A549 (cell line): ENCODE results near the gene KHDC3L. TPM values are rescaled to one million over a fixed set of nuclear protein-coding genes. Genes with fewer than 3 reads are reported as not detected.

ENCODE experiments used
- ATAC-seq, 2 experiments: fragments of 200-7000 bp in 1 of 2; fragments of >200 bp in 1 of 2; cut with Nextera tagmentation in 1 of 2; cut with Tn5 transposase in 1 of 2; 3 replicates each; pipeline versions ENCODE4 v1.8.0 to v1.9.1; 2018 to 2020; ENCODE audit warnings: mild to moderate bottlenecking in 1 of 2, moderate library complexity in 1 of 2
- CTCF ChIA-PET: fragments of 300-600 bp; sonication (Branson Sonifier 250); formaldehyde crosslinking; extraction: SDS; loops from one replicate; lab custom pipeline; 2021; ENCODE audit warnings: antibody characterized with exemption, inconsistent platforms; lab: Yijun Ruan, JAX
- POLR2A ChIA-PET: fragments of 350-600 bp; formaldehyde crosslinking; extraction: SDS; loops from one replicate; lab custom pipeline; 2021; ENCODE audit warnings: antibody characterized with exemption, inconsistent platforms; lab: Yijun Ruan, JAX
- DNase-seq, 2 experiments: peaks; one replicate each; pipeline versions ENCODE4 v3.0.0 to v3.0.0-alpha.2; 2011 to 2016; ENCODE audit warnings: low read depth in 1 of 2, low spot score in 1 of 2
- FAIRE-seq: peaks from 2 replicates; lab custom pipeline; 2011; peaks lifted over from hg19 to GRCh38; lab: Jason Lieb, UNC
- H3K27ac ChIP-seq, 2 experiments: fragments of >200 bp; sonication (Bioruptor Twin); formaldehyde crosslinking; 3 replicates each; pipeline ENCODE4 v1.5.1; 2016 to 2017
- H3K4me1 ChIP-seq: fragments of >200 bp; sonication (Bioruptor Twin); formaldehyde crosslinking; 3 replicates; pipeline ENCODE4 v1.6.1; 2016
- H3K4me2 ChIP-seq: fragments of >200 bp; sonication (Bioruptor Twin); formaldehyde crosslinking; 3 replicates; pipeline ENCODE4 v1.6.1; 2016
- H3K4me3 ChIP-seq: fragments of >200 bp; sonication (Bioruptor Twin); formaldehyde crosslinking; 3 replicates; pipeline ENCODE4 v1.5.1; 2016
- H3K9me3 ChIP-seq: fragments of >200 bp; sonication (Bioruptor Twin); formaldehyde crosslinking; 3 replicates; pipeline ENCODE4 v1.6.1; 2016
- ATOH8 ChIP-seq: fragments of 250-450 bp; sonication (Bioruptor Pico); IDR thresholded peaks from 2 replicates; pipeline ENCODE4 v1.5.0; 2020; ENCODE audit warnings: low read depth, mild to moderate bottlenecking, moderate library complexity
- BCL3 ChIP-seq: fragments of >200 bp; sonication (Bioruptor Twin); formaldehyde crosslinking; IDR thresholded peaks from 3 replicates; pipeline ENCODE4 v1.6.1; 2016
- CBX2 ChIP-seq: fragments of 200-600 bp; sonication (generic); IDR thresholded peaks from 2 replicates; pipeline ENCODE4 v1.6.1; 2016; ENCODE audit warnings: low read depth, mild to moderate bottlenecking, borderline replicate concordance
- CHD2 ChIP-seq: fragments of 150-350 bp; IDR thresholded peaks from 2 replicates; pipeline ENCODE4 v1.6.1; 2014; ENCODE audit warnings: low read length; ENCODE audit not compliant: partially characterized antibody
- CTCF ChIP-seq: fragments of >200 bp; sonication (Bioruptor Twin); formaldehyde crosslinking; IDR thresholded peaks from 3 replicates; pipeline ENCODE4 v1.5.1; 2016
- EHF ChIP-seq: fragments of 250-450 bp; sonication (Bioruptor Pico); IDR thresholded peaks from 2 replicates; pipeline ENCODE4 v1.5.0; 2020; ENCODE audit warnings: mild to moderate bottlenecking
- EHMT2 ChIP-seq: fragments of 200-600 bp; sonication (generic); IDR thresholded peaks from 2 replicates; pipeline ENCODE4 v1.6.1; 2016; ENCODE audit warnings: antibody characterized with exemption, low read depth, mild to moderate bottlenecking, moderate library complexity
- EP300 ChIP-seq, 2 experiments: fragments of >200 bp; sonication (Bioruptor Twin); formaldehyde crosslinking; IDR thresholded peaks; 2 replicates in 1 of 2; 3 replicates in 1 of 2; pipeline ENCODE4 v1.6.1; 2016 to 2017
- ESRRA ChIP-seq: fragments of 150-350 bp; IDR thresholded peaks from 2 replicates; pipeline ENCODE4 v1.6.1; 2014; ENCODE audit warnings: mild to moderate bottlenecking, low read length, borderline replicate concordance
- FOSB ChIP-seq: fragments of 250-450 bp; sonication (Bioruptor Pico); IDR thresholded peaks from 2 replicates; pipeline ENCODE4 v1.5.0; 2020; ENCODE audit warnings: mild to moderate bottlenecking, moderate library complexity
- FOSL2 ChIP-seq, 2 experiments: fragments of 450-650 bp in 1 of 2; fragments of >200 bp in 1 of 2; sonication (Bioruptor Twin) in 1 of 2; formaldehyde crosslinking; IDR thresholded peaks; 2 replicates each; pipeline versions ENCODE4 v1.5.0 to v1.6.1; 2016 to 2020; ENCODE audit warnings: mild to moderate bottlenecking in 1 of 2, moderate library complexity in 1 of 2
- HDAC2 ChIP-seq: fragments of 200-600 bp; sonication (generic); IDR thresholded peaks from 2 replicates; pipeline ENCODE4 v1.6.1; 2016
- HMGXB4 ChIP-seq: fragments of 250-450 bp; sonication (Bioruptor Pico); IDR thresholded peaks from 2 replicates; pipeline ENCODE4 v1.5.0; 2021; ENCODE audit warnings: mild to moderate bottlenecking, moderate library complexity, borderline replicate concordance
- HOXB13 ChIP-seq: fragments of 250-450 bp; sonication (Bioruptor Pico); IDR thresholded peaks from 2 replicates; pipeline ENCODE4 v1.5.0; 2020; ENCODE audit warnings: low read depth, mild to moderate bottlenecking, moderate library complexity
- JUNB ChIP-seq: fragments of >200 bp; sonication (Bioruptor Twin); formaldehyde crosslinking; IDR thresholded peaks from 2 replicates; pipeline ENCODE4 v1.6.1; 2016
- KDM1A ChIP-seq: fragments of 200-600 bp; sonication (generic); IDR thresholded peaks from 2 replicates; pipeline ENCODE4 v1.6.1; 2016; ENCODE audit warnings: low read depth, mild to moderate bottlenecking
- KDM5A ChIP-seq: fragments of 200-600 bp; sonication (generic); IDR thresholded peaks from 2 replicates; pipeline ENCODE4 v1.6.1; 2016; ENCODE audit warnings: antibody characterized with exemption, mild to moderate bottlenecking
- MAFK ChIP-seq: fragments of 450-650 bp; IDR thresholded peaks from 2 replicates; pipeline ENCODE4 v1.6.1; 2014; ENCODE audit not compliant: partially characterized antibody
- NPAS2 ChIP-seq: fragments of 250-450 bp; sonication (Bioruptor Pico); IDR thresholded peaks from 2 replicates; pipeline ENCODE4 v1.8.0; 2022; ENCODE audit warnings: mild to moderate bottlenecking, moderate library complexity, borderline replicate concordance
- NR3C1 ChIP-seq: fragments of >200 bp; sonication (Bioruptor Twin); formaldehyde crosslinking; IDR thresholded peaks from 3 replicates; pipeline ENCODE4 v1.6.1; 2017
- PHF8 ChIP-seq: fragments of 200-600 bp; sonication (generic); IDR thresholded peaks from 2 replicates; pipeline ENCODE4 v1.6.1; 2016; ENCODE audit warnings: low read depth, mild to moderate bottlenecking, antibody characterized with exemption, moderate library complexity, borderline replicate concordance
- POLR2AphosphoS2 ChIP-seq: conservative IDR thresholded peaks from 2 replicates; pipeline ENCODE4 v1.6.1; 2012; ENCODE audit warnings: low read length, improper control_type of control experiment, inconsistent platforms
- RCOR1 ChIP-seq: fragments of 150-350 bp; IDR thresholded peaks from 2 replicates; pipeline ENCODE4 v1.6.1; 2014; ENCODE audit warnings: antibody characterized with exemption, low read length, low read depth
- RFX5 ChIP-seq: fragments of 450-650 bp; IDR thresholded peaks from 2 replicates; pipeline ENCODE4 v1.7.1; 2014; ENCODE audit warnings: antibody characterized with exemption, mild to moderate bottlenecking, moderate library complexity
- TFCP2L1 ChIP-seq: fragments of 250-450 bp; sonication (Bioruptor Pico); IDR thresholded peaks from 2 replicates; pipeline ENCODE4 v1.5.0; 2021; ENCODE audit warnings: mild to moderate bottlenecking
- USF2 ChIP-seq: fragments of 450-650 bp; IDR thresholded peaks from 2 replicates; pipeline ENCODE4 v1.6.1; 2014; ENCODE audit warnings: antibody characterized with exemption
- ZC3H11A ChIP-seq: fragments of 450-650 bp; IDR thresholded peaks from 2 replicates; pipeline ENCODE4 v1.6.1; 2014; ENCODE audit warnings: antibody characterized with exemption, mild to moderate bottlenecking
- ZSCAN20 ChIP-seq: fragments of 250-450 bp; sonication (Bioruptor Pico); IDR thresholded peaks from 2 replicates; pipeline ENCODE4 v1.8.0; 2022; ENCODE audit warnings: mild to moderate bottlenecking, moderate library complexity
- WGBS: methylation state at CpG from one replicate; pipeline ENCODE4 v1.1.6; 2017; ENCODE audit errors: missing lambda C conversion rate; 5-methylcytosine and 5-hydroxymethylcytosine counted together
- polyA plus RNA-seq, 4 experiments: library from polyadenylated mRNA; depleted of rRNA in 3 of 4; stranded (reverse); fragments of >200 nt; fragmentation: RNase III in 1 of 4; extraction: RNeasy Plus Mini Kit Qiagen cat#74134 plus additional on column Dnase treatment in 1 of 4; gene quantifications; 2 replicates in 3 of 4; 3 replicates in 1 of 4; pipeline ENCODE4 v1.2.3, GENCODE V29; 2011 to 2017

The KHDC3L gene
- polyA plus RNA-seq, 2 of the 4 experiments (the other 2 are of a cell fraction), result not detected

GRCh38 chr6:73364549-73364948 is 2.1 kb downstream of the KHDC3L start (continued):
- TF ChIP-seq HOXB13 (no peak), ZC3H11A (no peak)

- TF ChIP-seq NR3C1 (no peak), KDM1A (no peak), FOSB (CRISPR knock-in tag) (no peak), HMGXB4 (CRISPR knock-in tag) (no peak), ZSCAN20 (CRISPR knock-in tag) (no peak), RFX5 (no peak), CHD2 (no peak), CBX2 (no peak), NPAS2 (CRISPR knock-in tag) (no peak), ATOH8 (CRISPR knock-in tag) (no peak), RCOR1 (no peak), BCL3 (no peak), JUNB (no peak), ESRRA (no peak), EP300 (IDR thresholded peaks at IDR 0.05) (no peak)
- TF ChIP-seq, all 56 proteins: peak for 0
- ChIA-PET CTCF (interaction anchor here (0.6 to 1.4 kb wide), 4 partner anchors 10 to 502 kb away, joined by 3 to 4 read pairs (median 3); no protein-coding TSS in a partner anchor), POLR2A (no interaction called here)
- Histone ChIP-seq H3K4me2 (no peak overlapping the region), H3K4me1 (no peaks in the 10 kb centered on the region), H3K27ac (no peak overlapping the region), H3K4me3 (no peak overlapping the region), H3K9me3 (no peaks in the 10 kb centered on the region)
- no peak for FAIRE-seq
- DNase-seq, result no peak
- WGBS, result 85% methylated on average over 16 of the region's 16 CpGs
- no peak for ATAC-seq
Observed at GRCh38 chr6:73367761-73368355, 5.4 kb downstream of the KHDC3L start.

- Histone ChIP-seq H3K4me1 (no peaks in the 10 kb centered on the region), H3K4me3 (no peak overlapping the region), H3K4me2 (no peak overlapping the region), H3K9me3 (no peaks in the 10 kb centered on the region), H3K27ac (no peak overlapping the region)
- 77% methylated on average over 4 of the region's 4 CpGs for WGBS
- no peak for DNase-seq
- ChIA-PET CTCF (no interaction called here), POLR2A (no interaction called here)
- TF ChIP-seq EHF (CRISPR knock-in tag), result no peak
- TF ChIP-seq CTCF, result no peak
- no peak for TF ChIP-seq RFX5
- TF ChIP-seq TFCP2L1, result no peak
- TF ChIP-seq USF2, result no peak
- TF ChIP-seq HMGXB4 (CRISPR knock-in tag), result no peak
- TF ChIP-seq MAFK, result no peak
- no peak for TF ChIP-seq KDM1A
- TF ChIP-seq POLR2AphosphoS2, result no peak
- TF ChIP-seq HDAC2, result no peak
- TF ChIP-seq ZC3H11A, result no peak
- TF ChIP-seq EP300 (IDR thresholded peaks at IDR 0.05), result no peak
- no peak for TF ChIP-seq FOSL2 (IDR thresholded peaks at IDR 0.05)
- TF ChIP-seq FOSL2 (CRISPR knock-in tag; IDR thresholded peaks at IDR 0.05), result no peak
- no peak for TF ChIP-seq EHMT2
- no peak for TF ChIP-seq KDM5A
- no peak for TF ChIP-seq PHF8
- no peak for ATAC-seq
- no peak for FAIRE-seq
Observed at GRCh38 chr6:73368675-73369074, 6.2 kb downstream of the KHDC3L start.
